T-helper 1 cell treated with Interleukin-12 subunit alpha and Interleukin-12 subunit beta and Interleukin-4 antibody, amounts not matched to agents 30 μg/mL and 1 μg/mL, for 36 hours (primary cell): Measurements from ENCODE around the gene MOB4.

Experiments used
- H3K27ac Mint-ChIP-seq: one replicate; pipeline ENCODE4 v1.8.0; 2021; ENCODE audit warnings: mild to moderate bottlenecking, mixed read lengths
- H3K27me3 Mint-ChIP-seq: one replicate; pipeline ENCODE4 v1.8.0; 2021; ENCODE audit warnings: low read depth, mixed read lengths
- H3K36me3 Mint-ChIP-seq: one replicate; pipeline ENCODE4 v1.8.0; 2021; ENCODE audit warnings: low read depth, mixed read lengths
- H3K4me1 Mint-ChIP-seq: one replicate; pipeline ENCODE4 v1.8.0; 2021; ENCODE audit warnings: low read depth, mixed read lengths
- H3K4me3 Mint-ChIP-seq: one replicate; pipeline ENCODE4 v1.8.0; 2021; ENCODE audit warnings: mild to moderate bottlenecking, moderate library complexity, mixed read lengths
- H3K9me3 Mint-ChIP-seq: one replicate; pipeline ENCODE4 v1.8.0; 2021; ENCODE audit warnings: mixed read lengths

Gene MOB4

GRCh38 chr2:197500503-197501131 lies 15.2 kb upstream of the MOB4 start:
- H3K4me1 Mint-ChIP-seq = peaks cover 48% of the 10 kb centered on the region
- no peaks in the 10 kb centered on the region for H3K27me3 Mint-ChIP-seq
- peaks cover 43% of the 10 kb centered on the region for H3K36me3 Mint-ChIP-seq
- no peaks in the 10 kb centered on the region for H3K9me3 Mint-ChIP-seq
- H3K27ac Mint-ChIP-seq = peak overlapping the region; percentile 98
- peak overlapping the region; percentile 92 for H3K4me3 Mint-ChIP-seq

DNA sequence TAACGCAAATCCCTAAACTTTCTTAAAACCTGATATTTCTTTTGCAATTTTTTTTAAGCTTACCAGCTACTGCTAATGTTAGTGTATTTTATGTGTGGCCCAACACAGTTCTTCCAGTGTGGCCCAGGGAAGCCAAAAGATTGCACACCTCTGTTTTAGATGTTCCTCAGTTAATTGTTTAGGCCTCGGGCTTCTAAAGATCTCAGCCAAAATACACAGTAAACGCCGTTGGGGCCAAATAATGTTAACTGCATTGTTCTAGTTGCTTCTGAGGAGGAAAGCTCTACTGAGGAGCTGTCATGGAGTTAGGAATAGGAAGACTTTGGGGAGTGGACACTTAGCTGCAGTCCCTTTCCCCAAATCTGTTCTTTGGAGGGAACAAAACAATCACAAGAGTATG lies 13.7 kb upstream of the MOB4 start:
- Mint-ChIP-seq H3K4me1 (peaks cover 32% of the 10 kb centered on the region), H3K36me3 (peaks cover 30% of the 10 kb centered on the region), H3K4me3 (peak overlapping the region; percentile 66), H3K27ac (peak overlapping the region; percentile 32), H3K9me3 (no peaks in the 10 kb centered on the region), H3K27me3 (no peaks in the 10 kb centered on the region)

DNA sequence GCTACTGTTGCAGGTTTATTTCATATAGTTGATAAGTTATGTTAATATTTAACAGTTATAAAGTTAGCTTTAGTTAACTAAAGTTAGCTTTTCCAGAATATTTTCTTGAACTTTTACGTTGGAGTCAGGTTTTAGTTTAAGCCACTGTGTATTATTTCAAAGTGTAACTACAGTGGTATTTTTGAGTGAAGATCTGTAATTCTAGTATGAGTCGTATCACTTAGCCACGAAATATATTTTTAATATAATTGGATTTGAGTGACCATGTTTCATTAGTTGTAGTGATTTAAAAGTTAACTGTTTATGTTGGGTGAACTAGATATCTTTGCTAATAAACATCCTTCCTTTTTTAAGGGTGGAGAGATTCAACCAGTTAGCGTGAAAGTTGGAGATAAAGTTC lies 13.2 kb upstream of the MOB4 start:
- no peaks in the 10 kb centered on the region for H3K9me3 Mint-ChIP-seq
- H3K27ac Mint-ChIP-seq = peak overlapping the region; percentile 26
- H3K4me1 Mint-ChIP-seq = peaks cover 27% of the 10 kb centered on the region
- H3K4me3 Mint-ChIP-seq = no peak overlapping the region
- H3K27me3 Mint-ChIP-seq = no peaks in the 10 kb centered on the region
- peaks cover 25% of the 10 kb centered on the region for H3K36me3 Mint-ChIP-seq

- Mint-ChIP-seq H3K36me3 (peaks cover 17% of the 10 kb centered on the region), H3K27ac (no peak overlapping the region), H3K4me3 (no peak overlapping the region), H3K27me3 (no peaks in the 10 kb centered on the region), H3K4me1 (peaks cover 20% of the 10 kb centered on the region), H3K9me3 (no peaks in the 10 kb centered on the region)
Observed at GRCh38 chr2:197504000-197504399, 11.9 kb upstream of the MOB4 start.

- Mint-ChIP-seq H3K36me3 (peaks cover 16% of the 10 kb centered on the region), H3K27me3 (no peaks in the 10 kb centered on the region), H3K4me3 (no peak overlapping the region), H3K9me3 (no peaks in the 10 kb centered on the region), H3K4me1 (peaks cover 20% of the 10 kb centered on the region), H3K27ac (no peak overlapping the region)
Observed at GRCh38 chr2:197504512-197504911, 11.4 kb upstream of the MOB4 start.

DNA sequence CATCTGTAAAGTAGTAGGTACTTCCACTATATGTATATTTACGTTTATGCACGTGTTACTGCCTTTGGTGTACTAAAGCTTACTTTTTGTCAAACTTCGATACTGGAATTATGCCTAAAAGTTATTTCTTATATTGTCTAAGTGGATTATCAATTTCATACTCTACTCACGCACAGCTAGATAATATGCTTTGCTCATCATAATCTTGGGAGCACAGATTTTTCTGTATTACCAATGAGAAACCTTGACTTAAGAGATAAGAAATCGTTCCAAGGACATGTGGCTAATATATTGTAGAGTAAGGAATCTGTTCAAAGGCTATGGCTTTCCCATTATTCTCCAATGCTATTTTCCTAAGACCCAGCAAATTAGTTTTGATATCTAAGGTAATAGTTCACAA lies 9.2 kb upstream of the MOB4 start:
- no peak overlapping the region for H3K27ac Mint-ChIP-seq
- peaks cover 18% of the 10 kb centered on the region for H3K4me1 Mint-ChIP-seq
- no peaks in the 10 kb centered on the region for H3K27me3 Mint-ChIP-seq
- peaks cover 12% of the 10 kb centered on the region for H3K36me3 Mint-ChIP-seq
- H3K9me3 Mint-ChIP-seq = no peaks in the 10 kb centered on the region
- no peak overlapping the region for H3K4me3 Mint-ChIP-seq

GRCh38 chr2:197513915-197514314 lies 2.0 kb upstream of the MOB4 start:
- Mint-ChIP-seq H3K9me3 (no peaks in the 10 kb centered on the region), H3K36me3 (peaks cover 4% of the 10 kb centered on the region), H3K27ac (no peak overlapping the region), H3K4me3 (no peak overlapping the region), H3K4me1 (peaks cover 24% of the 10 kb centered on the region), H3K27me3 (no peaks in the 10 kb centered on the region)

DNA sequence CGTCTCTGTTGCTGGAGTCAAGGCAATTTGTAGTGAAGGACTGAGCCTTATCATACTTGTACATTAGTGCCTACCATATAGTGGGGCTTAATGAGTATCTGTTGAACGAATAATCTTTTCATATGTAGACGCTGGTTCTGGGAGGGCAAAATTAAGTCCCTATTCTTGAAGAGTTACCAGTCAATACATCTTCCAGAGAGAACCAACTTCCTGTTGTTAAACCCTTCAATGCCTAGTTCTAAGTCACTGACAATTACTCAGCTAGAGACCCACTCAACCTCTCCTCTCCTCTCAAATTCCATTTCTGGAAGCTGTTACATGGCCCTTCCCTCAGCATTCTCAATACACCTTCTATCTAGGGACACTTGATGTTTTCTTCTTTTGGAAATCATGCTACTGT lies 1.1 kb upstream of the MOB4 start:
- peaks cover 28% of the 10 kb centered on the region for H3K4me1 Mint-ChIP-seq
- H3K36me3 Mint-ChIP-seq = peaks cover 6% of the 10 kb centered on the region
- H3K4me3 Mint-ChIP-seq = peak overlapping the region; percentile 97
- peak overlapping the region; percentile 89 for H3K27ac Mint-ChIP-seq
- no peaks in the 10 kb centered on the region for H3K27me3 Mint-ChIP-seq
- no peaks in the 10 kb centered on the region for H3K9me3 Mint-ChIP-seq

DNA sequence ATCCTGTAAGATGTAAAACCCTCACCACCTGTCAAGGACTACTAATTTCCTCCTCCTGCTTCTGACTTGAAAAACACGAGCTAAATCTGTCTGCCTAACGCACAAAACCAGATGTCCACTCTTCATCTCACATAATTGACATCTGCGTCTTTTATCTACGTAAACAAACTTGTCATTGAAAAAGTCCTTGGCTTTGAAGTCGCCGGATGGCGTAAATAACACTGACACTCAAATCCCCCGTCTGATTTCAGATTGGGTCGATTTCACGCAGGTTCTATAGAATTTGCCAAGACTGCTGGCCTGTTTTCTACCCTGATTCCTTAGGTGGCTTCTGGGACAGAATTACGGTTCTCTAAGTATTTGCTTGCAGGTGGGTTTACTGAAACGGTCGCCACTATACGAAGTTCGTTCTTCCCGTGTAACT lies 539 bp upstream of the MOB4 start:
- Mint-ChIP-seq H3K4me1 (peaks cover 28% of the 10 kb centered on the region), H3K36me3 (peaks cover 8% of the 10 kb centered on the region), H3K27me3 (no peaks in the 10 kb centered on the region), H3K9me3 (no peaks in the 10 kb centered on the region), H3K4me3 (peak overlapping the region; percentile 97), H3K27ac (peak overlapping the region; percentile 89)

GRCh38 chr2:197516393-197516761 lies 511 bp downstream of the MOB4 start:
- peak overlapping the region; percentile 90 for H3K27ac Mint-ChIP-seq

GRCh38 chr2:197517150-197517549 lies 1.3 kb downstream of the MOB4 start:
- H3K27ac Mint-ChIP-seq = no peak overlapping the region
- no peaks in the 10 kb centered on the region for H3K27me3 Mint-ChIP-seq
- peak overlapping the region; percentile 97 for H3K4me3 Mint-ChIP-seq
- peaks cover 15% of the 10 kb centered on the region for H3K36me3 Mint-ChIP-seq
- peaks cover 33% of the 10 kb centered on the region for H3K4me1 Mint-ChIP-seq
- H3K9me3 Mint-ChIP-seq = no peaks in the 10 kb centered on the region

More at GRCh38 chr2:197516393-197516761, 511 bp downstream of the MOB4 start:
- peaks cover 33% of the 10 kb centered on the region for H3K4me1 Mint-ChIP-seq
- H3K36me3 Mint-ChIP-seq = peaks cover 15% of the 10 kb centered on the region
- H3K4me3 Mint-ChIP-seq = peak overlapping the region; percentile 97
- H3K27me3 Mint-ChIP-seq = no peaks in the 10 kb centered on the region
- no peaks in the 10 kb centered on the region for H3K9me3 Mint-ChIP-seq

GRCh38 chr2:197538412-197538811 lies 22.5 kb downstream of the MOB4 start:
- H3K27ac Mint-ChIP-seq = no peak overlapping the region
- no peak overlapping the region for H3K4me3 Mint-ChIP-seq
- H3K36me3 Mint-ChIP-seq = peaks cover 35% of the 10 kb centered on the region

DNA sequence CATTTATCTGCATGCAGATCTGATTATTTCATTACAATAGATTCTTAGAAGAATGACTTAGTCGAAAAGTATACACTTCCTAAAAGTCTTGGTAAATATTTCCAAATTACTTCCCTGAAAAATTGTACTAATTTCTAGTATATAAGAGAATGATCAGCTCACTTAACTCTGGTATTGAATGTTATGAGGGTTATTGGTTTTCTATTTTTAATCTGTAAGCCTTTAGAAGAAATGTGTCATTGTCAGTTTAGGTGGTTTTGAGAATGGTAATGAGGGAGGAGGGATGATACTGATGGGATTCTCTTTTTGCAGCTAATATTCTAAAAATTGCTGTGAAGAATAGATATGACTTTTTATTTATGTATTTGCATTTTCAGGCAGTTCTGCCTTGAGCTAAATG lies 23.9 kb downstream of the MOB4 start:
- H3K4me1 Mint-ChIP-seq = peaks cover 12% of the 10 kb centered on the region
- H3K4me3 Mint-ChIP-seq = no peak overlapping the region
- H3K36me3 Mint-ChIP-seq = peaks cover 31% of the 10 kb centered on the region
- H3K9me3 Mint-ChIP-seq = no peaks in the 10 kb centered on the region
- H3K27ac Mint-ChIP-seq = no peak overlapping the region
- no peaks in the 10 kb centered on the region for H3K27me3 Mint-ChIP-seq

More at GRCh38 chr2:197538412-197538811, 22.5 kb downstream of the MOB4 start:
- Mint-ChIP-seq H3K27me3 (no peaks in the 10 kb centered on the region), H3K9me3 (no peaks in the 10 kb centered on the region), H3K4me1 (peaks cover 19% of the 10 kb centered on the region)

DNA sequence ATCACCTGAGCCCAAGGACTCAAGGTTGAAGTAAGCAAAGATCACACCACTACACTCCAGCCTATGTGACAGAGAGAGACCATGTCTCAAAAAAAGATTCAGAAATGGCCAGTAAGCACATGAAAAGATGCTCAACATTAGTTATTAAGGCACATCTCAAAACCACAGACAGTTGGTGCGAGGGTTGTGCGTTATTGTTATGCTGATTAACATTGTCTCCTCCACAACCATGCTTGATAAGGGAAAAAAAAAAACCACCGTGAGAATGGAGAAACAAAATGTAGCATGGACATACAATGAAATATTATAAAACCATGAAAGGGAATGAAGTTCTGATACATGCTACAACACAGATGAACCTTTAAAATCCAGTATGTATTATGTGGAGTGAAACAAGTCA lies 27.3 kb downstream of the MOB4 start:
- Mint-ChIP-seq H3K4me1 (peaks cover 8% of the 10 kb centered on the region), H3K4me3 (no peak overlapping the region), H3K27me3 (no peaks in the 10 kb centered on the region), H3K9me3 (no peaks in the 10 kb centered on the region), H3K36me3 (peaks cover 25% of the 10 kb centered on the region), H3K27ac (no peak overlapping the region)

GRCh38 chr2:197547163-197547900 lies 31.5 kb downstream of the MOB4 start:
- H3K27ac Mint-ChIP-seq = no peak overlapping the region
- H3K36me3 Mint-ChIP-seq = peaks cover 23% of the 10 kb centered on the region
- H3K4me1 Mint-ChIP-seq = no peaks in the 10 kb centered on the region
- no peak overlapping the region for H3K4me3 Mint-ChIP-seq
- no peaks in the 10 kb centered on the region for H3K27me3 Mint-ChIP-seq
- no peaks in the 10 kb centered on the region for H3K9me3 Mint-ChIP-seq
